ENCODE measurements around the gene SSBP2.
"Not testable (repeated sequence)": the region's sequence is repeated elsewhere in the genome, so short reads cannot be mapped to it uniquely, and the experiment has no call there.

The SSBP2 gene

DNA sequence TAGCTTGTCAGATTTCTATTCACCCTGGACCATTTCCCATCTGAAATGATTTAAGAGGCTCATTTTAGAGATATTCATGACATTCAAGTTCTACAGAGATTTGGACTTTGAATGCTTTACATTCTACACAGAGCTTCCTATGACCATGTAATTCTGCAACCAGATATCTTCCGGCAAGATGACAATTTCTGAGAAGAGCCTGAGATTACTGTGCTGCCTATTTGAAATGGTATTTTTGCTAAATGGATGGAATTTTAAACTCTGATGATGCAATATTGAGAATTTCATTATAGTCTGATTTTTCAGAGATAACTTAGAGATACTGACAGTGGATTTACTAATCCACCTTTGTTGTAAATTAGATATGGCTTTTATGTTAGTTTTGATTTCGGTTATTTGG, 341.0 kb downstream of the SSBP2 start:
- H3K27me3 ChIP-seq (ENCODE audit: insufficient read depth, poor library complexity, severe bottlenecking) = no peaks in the 10 kb centered on the region
- TF ChIP-seq SPI1 (IDR thresholded peaks at IDR 0.05; ENCODE audit: borderline replicate concordance, low read depth) = no peak
- TF ChIP-seq, protein P1, sequence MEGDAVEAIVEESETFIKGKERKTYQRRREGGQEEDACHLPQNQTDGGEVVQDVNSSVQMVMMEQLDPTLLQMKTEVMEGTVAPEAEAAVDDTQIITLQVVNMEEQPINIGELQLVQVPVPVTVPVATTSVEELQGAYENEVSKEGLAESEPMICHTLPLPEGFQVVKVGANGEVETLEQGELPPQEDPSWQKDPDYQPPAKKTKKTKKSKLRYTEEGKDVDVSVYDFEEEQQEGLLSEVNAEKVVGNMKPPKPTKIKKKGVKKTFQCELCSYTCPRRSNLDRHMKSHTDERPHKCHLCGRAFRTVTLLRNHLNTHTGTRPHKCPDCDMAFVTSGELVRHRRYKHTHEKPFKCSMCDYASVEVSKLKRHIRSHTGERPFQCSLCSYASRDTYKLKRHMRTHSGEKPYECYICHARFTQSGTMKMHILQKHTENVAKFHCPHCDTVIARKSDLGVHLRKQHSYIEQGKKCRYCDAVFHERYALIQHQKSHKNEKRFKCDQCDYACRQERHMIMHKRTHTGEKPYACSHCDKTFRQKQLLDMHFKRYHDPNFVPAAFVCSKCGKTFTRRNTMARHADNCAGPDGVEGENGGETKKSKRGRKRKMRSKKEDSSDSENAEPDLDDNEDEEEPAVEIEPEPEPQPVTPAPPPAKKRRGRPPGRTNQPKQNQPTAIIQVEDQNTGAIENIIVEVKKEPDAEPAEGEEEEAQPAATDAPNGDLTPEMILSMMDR (IDR thresholded peaks at IDR 0.05; ENCODE audit: insufficient read depth, low read length) = no peak
- TF ChIP-seq POLR2AphosphoS5 (IDR thresholded peaks at IDR 0.05; ENCODE audit: low read depth) = no peak
- TF ChIP-seq GABPA (IDR thresholded peaks at IDR 0.05; ENCODE audit: low read depth) = no peak
- TF ChIP-seq, protein P2, sequence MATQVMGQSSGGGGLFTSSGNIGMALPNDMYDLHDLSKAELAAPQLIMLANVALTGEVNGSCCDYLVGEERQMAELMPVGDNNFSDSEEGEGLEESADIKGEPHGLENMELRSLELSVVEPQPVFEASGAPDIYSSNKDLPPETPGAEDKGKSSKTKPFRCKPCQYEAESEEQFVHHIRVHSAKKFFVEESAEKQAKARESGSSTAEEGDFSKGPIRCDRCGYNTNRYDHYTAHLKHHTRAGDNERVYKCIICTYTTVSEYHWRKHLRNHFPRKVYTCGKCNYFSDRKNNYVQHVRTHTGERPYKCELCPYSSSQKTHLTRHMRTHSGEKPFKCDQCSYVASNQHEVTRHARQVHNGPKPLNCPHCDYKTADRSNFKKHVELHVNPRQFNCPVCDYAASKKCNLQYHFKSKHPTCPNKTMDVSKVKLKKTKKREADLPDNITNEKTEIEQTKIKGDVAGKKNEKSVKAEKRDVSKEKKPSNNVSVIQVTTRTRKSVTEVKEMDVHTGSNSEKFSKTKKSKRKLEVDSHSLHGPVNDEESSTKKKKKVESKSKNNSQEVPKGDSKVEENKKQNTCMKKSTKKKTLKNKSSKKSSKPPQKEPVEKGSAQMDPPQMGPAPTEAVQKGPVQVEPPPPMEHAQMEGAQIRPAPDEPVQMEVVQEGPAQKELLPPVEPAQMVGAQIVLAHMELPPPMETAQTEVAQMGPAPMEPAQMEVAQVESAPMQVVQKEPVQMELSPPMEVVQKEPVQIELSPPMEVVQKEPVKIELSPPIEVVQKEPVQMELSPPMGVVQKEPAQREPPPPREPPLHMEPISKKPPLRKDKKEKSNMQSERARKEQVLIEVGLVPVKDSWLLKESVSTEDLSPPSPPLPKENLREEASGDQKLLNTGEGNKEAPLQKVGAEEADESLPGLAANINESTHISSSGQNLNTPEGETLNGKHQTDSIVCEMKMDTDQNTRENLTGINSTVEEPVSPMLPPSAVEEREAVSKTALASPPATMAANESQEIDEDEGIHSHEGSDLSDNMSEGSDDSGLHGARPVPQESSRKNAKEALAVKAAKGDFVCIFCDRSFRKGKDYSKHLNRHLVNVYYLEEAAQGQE (IDR thresholded peaks at IDR 0.05; ENCODE audit: insufficient replicate concordance, low read depth) = no peak
- no peak overlapping the region for H3K27ac ChIP-seq (replicated peaks)
- H3K4me3 ChIP-seq (replicated peaks; ENCODE audit: insufficient read depth, low read length) = no peak overlapping the region
- no peak for DNase-seq (ENCODE audit: low read depth in 1 of 2, low spot score in 1 of 2)

DNA sequence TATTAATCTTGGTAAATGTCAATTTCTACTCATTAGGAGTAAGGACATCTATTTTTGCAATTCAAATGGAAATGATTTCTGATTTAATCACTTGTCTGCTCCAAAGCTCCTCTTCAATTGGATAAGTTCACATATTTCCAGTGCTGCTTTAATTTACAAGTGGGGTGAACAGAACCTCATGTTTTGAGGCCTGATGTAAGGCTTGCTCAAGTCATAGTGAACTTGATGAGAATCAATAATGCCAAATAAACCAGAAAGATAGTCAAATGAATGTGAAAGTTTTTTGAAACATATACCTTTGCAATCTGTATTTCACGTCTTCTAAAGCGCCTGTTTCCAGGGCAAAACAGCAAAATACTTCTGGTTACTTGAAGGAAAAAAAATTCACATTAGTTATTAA, 341.5 kb downstream of the SSBP2 start:
- Histone ChIP-seq H3K27me3 (ENCODE audit: insufficient read depth, poor library complexity, severe bottlenecking) (no peaks in the 10 kb centered on the region), H3K27ac (replicated peaks) (no peak overlapping the region), H3K4me3 (replicated peaks; ENCODE audit: insufficient read depth, low read length) (no peak overlapping the region)
- TF ChIP-seq, protein P2 (IDR thresholded peaks at IDR 0.05; ENCODE audit: insufficient replicate concordance, low read depth) = no peak
- TF ChIP-seq SPI1 (IDR thresholded peaks at IDR 0.05; ENCODE audit: borderline replicate concordance, low read depth) (no peak), GABPA (IDR thresholded peaks at IDR 0.05; ENCODE audit: low read depth) (no peak), POLR2AphosphoS5 (IDR thresholded peaks at IDR 0.05; ENCODE audit: low read depth) (no peak)
- TF ChIP-seq, protein P1 (IDR thresholded peaks at IDR 0.05; ENCODE audit: insufficient read depth, low read length) = no peak
- DNase-seq (ENCODE audit: low read depth in 1 of 2, low spot score in 1 of 2) = no peak

DNA sequence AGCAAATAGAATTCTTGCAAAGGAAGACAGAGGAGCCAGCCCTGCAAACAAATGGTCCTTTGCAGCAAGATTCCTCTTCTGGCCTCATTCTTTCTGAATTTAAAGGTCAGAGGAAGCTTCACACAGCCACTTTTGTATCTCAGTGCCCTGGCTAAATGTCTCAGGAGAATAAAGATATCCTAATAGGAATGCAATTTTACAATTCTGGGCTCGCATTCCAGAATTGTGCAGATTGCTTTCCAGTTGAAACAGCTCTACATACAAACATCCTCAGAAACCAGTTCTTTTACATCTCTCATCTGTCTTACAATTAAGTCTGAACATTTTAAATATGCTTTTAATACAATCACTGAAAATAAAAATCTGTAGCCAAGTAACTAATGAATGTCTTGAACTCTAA, 342.4 kb downstream of the SSBP2 start:
- Histone ChIP-seq H3K27me3 (ENCODE audit: insufficient read depth, poor library complexity, severe bottlenecking) (no peaks in the 10 kb centered on the region), H3K27ac (replicated peaks) (no peak overlapping the region), H3K4me3 (replicated peaks; ENCODE audit: insufficient read depth, low read length) (no peak overlapping the region)
- TF ChIP-seq SPI1 (IDR thresholded peaks at IDR 0.05; ENCODE audit: borderline replicate concordance, low read depth) (no peak), POLR2AphosphoS5 (IDR thresholded peaks at IDR 0.05; ENCODE audit: low read depth) (no peak), GABPA (IDR thresholded peaks at IDR 0.05; ENCODE audit: low read depth) (no peak)
- TF ChIP-seq, protein P1 (IDR thresholded peaks at IDR 0.05; ENCODE audit: insufficient read depth, low read length) = no peak
- TF ChIP-seq, protein P2 (IDR thresholded peaks at IDR 0.05; ENCODE audit: insufficient replicate concordance, low read depth) = no peak
- no peak for DNase-seq (ENCODE audit: low read depth in 1 of 2, low spot score in 1 of 2)

DNA sequence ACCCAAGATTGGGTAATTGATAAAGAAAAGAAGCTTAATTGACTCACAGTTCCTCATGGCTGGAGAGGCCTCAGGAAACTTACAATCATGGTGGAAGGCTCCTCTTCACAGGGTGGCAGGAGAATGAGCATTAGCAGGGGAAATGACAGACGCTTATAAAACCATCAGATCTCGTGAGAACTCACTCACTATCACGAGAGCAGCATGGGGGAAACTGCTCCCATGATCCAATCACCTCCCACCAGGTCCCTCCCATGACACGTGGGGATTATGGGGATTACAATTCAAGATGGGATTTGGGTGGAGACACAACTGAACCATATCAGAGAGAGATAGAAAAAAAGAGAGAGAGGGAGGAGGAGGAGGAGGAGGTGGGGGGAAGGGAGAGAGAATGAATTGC, 343.1 kb downstream of the SSBP2 start:
- not testable (repeated sequence) for H3K27ac ChIP-seq (replicated peaks); H3K4me3 ChIP-seq (replicated peaks; ENCODE audit: insufficient read depth, low read length); DNase-seq (ENCODE audit: low read depth in 1 of 2, low spot score in 1 of 2); H3K27me3 ChIP-seq (ENCODE audit: insufficient read depth, poor library complexity, severe bottlenecking)

All from HL-60 (cell line).